Activated CD8-positive, alpha-beta memory T cell treated with anti-CD3 and anti-CD28 coated beads for 36 hours (primary cell): ENCODE measurements around the gene MGMT. TPM values are rescaled to one million over a fixed set of nuclear protein-coding genes. Genes with fewer than 3 reads are reported as not detected.
"Not testable (repeated sequence)": the region's sequence is repeated elsewhere in the genome, so short reads cannot be mapped to it uniquely, and the experiment has no call there.

ENCODE experiments used
- CTCF ChIA-PET: fragments of 350-600 bp; sonication (Branson Sonifier 250); formaldehyde crosslinking; loops from one replicate; lab custom pipeline; 2021; ENCODE audit warnings: antibody characterized with exemption; lab: Charles Lee
- POLR2A ChIA-PET: fragments of 350-600 bp; sonication (Branson Sonifier 250); formaldehyde crosslinking; loops from one replicate; lab custom pipeline; 2021; ENCODE audit warnings: antibody characterized with exemption; lab: Charles Lee
- total RNA-seq, 2 experiments: library from RNA; stranded (reverse); gene quantifications; one replicate each; pipeline ENCODE4 v1.2.3, GENCODE V29; 2021

The MGMT gene
- 10 to 100 TPM; 21.0 to 22.0 TPM for total RNA-seq

DNA sequence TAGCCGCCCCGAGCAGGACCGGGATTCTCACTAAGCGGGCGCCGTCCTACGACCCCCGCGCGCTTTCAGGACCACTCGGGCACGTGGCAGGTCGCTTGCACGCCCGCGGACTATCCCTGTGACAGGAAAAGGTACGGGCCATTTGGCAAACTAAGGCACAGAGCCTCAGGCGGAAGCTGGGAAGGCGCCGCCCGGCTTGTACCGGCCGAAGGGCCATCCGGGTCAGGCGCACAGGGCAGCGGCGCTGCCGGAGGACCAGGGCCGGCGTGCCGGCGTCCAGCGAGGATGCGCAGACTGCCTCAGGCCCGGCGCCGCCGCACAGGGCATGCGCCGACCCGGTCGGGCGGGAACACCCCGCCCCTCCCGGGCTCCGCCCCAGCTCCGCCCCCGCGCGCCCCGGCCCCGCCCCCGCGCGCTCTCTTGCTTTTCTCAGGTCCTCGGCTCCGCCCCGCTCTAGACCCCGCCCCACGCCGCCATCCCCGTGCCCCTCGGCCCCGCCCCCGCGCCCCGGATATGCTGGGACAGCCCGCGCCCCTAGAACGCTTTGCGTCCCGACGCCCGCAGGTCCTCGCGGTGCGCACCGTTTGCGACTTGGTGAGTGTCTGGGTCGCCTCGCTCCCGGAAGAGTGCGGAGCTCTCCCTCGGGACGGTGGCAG lies at the start of gene MGMT:
Gene MGMT, plus strand, starts transcription at position 539 of the 656 bp plus-strand sequence.
- POLR2A ChIA-PET: interaction anchor here (0.8 to 1.5 kb wide), 2 partner anchors 644 to 669 kb away, joined by 3 to 4 read pairs; partner anchors contain the start of genes C10orf143 and GLRX3
- CTCF ChIA-PET: interaction anchor here (0.6 to 1.2 kb wide), 2 partner anchors 158 to 504 kb away, joined by 3 read pairs; no protein-coding TSS in a partner anchor

DNA sequence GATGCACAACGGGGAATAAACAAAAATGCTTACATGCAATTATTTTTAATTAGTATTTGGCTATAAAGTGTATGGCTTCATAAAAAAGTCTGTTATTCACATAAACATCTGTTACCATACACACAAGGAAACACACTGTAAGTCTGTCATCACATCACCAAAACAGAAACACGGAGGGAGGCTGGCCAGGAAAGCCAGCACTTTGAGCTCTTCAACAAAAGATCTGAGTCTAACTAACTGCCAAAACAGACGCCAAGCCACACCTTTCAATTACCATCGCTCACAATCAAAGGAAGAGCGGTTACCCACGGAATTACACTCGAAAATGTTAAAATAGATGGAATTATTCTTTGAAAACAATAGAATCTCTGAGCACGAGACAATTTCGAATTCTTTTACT lies 49.2 kb upstream of the MGMT start:
- CTCF ChIA-PET: no interaction called here
- POLR2A ChIA-PET: no interaction called here

DNA sequence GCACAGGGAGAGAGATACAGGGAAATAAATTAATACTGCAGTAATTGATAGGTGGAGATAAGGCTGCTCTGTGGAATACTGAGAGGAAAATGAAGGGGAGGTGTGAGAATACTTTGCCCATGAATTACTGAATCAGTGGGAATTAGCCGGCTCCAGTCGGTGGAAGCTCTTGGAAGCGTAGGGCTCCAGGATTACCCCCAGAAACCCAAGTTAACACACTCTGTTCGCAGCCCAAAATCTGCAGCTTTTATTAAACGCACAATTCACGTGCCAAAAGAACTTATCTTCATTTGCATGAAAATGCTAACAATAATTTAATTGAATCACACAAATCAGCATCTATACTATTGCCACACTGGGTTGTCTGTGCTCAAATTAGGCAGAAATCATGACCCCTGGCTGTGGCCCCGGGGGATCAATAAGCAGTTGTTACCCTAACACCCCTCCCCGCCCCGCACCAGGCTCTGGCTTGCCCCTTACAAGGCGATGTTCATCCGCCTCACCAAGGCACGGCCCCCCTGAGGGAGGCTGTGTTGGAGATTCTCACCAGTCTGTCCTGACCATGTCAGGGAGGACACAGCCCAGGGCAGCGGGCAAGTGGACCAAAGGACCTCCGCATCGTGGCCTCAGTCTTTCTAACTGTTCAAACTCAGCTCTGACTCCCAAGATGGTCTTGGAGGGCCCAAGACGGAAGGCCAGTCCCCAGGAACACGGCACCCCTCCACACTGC lies 48.4 kb upstream of the MGMT start:
- POLR2A ChIA-PET: no interaction called here
- CTCF ChIA-PET: no interaction called here

DNA sequence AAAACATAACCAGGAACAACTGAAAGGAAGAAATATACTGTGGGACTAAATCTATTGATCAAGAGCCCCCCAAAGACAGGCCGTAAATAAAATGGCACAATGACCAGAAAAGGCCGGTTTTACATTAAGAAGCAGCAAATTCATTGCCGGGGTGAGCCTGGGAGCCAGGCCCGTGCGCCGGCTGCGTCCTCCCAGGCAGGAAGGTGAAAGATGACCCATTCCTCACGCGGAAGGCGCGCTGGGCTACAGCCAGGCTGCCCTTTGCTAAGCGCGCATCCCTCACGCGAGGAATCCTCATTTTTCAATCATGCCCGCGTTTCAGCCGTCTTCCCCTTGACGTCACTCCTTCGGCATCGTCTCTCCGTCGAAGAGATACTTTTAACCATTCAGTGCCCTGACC lies 47.6 kb upstream of the MGMT start:
- ChIA-PET CTCF (no interaction called here), POLR2A (no interaction called here)

DNA sequence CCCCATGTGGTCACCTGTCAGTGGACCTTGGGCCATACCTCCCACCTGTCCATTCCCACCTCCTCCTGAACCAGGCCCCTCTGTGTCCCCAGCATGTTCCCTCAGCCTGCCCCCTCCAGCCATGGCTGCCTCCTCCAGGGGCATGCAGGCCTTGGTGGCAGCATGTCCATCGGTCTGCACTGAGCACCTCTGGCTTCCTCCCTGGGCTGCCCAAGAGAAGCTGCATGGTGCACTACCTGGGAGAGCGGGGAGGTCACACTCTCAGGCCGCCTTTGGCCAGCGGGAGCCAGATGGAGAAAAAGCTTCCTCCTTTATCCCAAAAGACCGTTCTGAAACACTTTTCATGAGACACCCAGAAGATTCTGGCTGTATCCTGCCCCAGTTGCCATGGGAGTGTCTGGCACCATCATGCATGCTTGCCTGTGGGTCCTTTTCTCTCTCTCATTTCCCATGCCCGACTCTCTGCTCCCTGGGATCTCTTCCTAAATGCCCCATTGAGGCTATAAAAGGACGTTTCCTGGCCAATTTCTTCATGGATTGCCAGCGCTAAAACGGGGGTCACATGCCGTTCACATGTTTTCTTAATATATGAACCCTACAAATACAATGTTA lies 45.5 kb upstream of the MGMT start:
- CTCF ChIA-PET: no interaction called here
- POLR2A ChIA-PET: no interaction called here

DNA sequence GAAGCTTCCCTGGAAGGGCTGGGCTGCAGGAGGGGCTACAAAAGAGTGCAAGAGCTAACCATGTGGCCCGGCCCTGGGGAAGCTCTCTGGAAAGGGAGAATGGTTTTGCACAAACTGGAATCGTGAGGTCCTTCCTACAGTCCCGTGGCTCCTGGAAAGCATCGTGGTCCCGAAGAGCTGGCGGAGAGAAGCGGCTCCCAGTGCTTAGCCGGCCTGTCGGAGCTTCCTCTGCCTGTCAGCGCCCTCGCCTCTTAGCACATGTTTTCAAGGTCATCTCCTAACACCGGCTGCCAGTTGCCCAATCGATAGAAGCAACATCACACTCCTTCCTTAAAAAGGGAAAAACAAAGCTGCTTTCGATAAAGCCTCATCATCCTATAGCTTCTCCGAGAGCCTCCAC lies 42.1 kb upstream of the MGMT start:
- ChIA-PET POLR2A (no interaction called here), CTCF (no interaction called here)

DNA sequence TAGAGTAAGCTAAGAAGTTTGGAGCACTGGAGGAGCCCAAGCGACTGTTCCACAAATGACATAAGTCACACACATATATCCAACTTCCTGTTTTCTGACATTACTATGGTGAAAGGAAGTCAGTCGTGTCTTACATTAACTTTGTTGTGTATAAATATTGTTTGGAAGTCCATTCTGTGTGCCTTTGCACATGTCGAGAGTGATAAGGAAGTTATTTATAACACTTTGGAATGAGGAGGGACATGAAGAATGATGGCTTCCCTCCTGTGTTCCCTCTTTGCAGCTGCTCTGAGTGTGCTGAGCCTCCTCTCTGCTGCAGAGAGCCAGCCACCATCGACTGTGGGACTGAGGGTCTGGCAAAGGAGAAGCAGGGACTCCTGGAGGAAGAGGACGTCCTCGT lies 40.4 kb upstream of the MGMT start:
- POLR2A ChIA-PET: no interaction called here
- CTCF ChIA-PET: no interaction called here

DNA sequence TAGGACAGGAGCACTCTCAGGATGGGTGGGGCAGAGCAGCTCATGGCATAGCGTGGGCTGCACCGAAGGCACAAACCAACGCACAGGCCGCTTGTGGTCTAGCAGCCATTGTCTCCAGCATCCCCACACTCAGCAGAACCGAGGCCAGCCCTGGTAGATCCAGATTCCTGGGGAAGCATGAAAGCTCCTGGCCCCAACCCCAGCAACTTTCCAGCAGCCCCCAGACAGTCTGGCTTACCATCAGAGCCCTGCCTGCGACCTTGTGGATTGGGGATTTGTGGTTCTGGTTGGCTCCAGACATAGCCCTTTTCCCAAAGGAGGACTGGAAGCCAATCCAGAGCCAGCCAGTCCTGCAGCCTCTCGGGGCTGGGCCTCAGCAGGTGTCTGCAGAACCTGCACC lies 33.8 kb upstream of the MGMT start:
- ChIA-PET POLR2A (no interaction called here), CTCF (no interaction called here)

DNA sequence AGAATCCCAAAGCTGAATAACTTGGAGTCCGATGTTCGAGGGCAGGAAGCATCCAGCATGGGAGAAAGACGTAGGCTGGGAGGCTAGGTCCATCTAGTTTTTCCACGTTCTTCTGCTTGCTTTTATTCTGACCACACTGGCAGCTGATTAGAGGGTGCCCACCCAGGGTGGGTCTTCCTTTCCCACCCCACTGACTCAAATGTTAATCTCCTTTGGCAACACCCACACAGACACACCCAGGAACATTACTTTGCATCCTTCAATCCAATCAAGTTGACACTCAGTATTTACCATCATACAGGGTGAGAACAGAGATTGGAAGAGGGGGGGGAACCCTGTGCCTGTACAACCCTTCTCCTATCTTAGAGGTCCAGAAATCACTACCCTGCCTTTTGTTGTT lies 31.3 kb upstream of the MGMT start:
- POLR2A ChIA-PET, CTCF ChIA-PET: not testable (repeated sequence)

DNA sequence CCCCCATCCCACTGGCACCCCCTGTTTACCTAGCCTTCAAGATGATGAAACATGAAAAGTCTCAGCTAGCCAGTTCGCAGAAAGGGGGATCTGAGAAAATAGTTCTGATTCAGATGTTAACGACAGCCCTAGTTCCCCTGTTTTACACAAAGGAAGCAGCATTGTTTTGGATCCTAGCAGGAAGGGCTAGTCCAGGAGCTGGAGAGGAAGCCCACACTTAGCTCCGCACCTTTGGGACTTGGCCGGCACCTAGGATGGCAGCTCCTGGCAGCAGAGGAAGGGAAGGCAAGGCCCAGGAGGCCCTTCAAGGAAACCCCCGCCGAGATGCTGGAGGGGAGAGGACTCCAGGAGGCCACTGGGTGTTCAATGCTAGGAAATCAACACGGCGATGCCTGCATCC lies 29.0 kb upstream of the MGMT start:
- ChIA-PET POLR2A (no interaction called here), CTCF (no interaction called here)

DNA sequence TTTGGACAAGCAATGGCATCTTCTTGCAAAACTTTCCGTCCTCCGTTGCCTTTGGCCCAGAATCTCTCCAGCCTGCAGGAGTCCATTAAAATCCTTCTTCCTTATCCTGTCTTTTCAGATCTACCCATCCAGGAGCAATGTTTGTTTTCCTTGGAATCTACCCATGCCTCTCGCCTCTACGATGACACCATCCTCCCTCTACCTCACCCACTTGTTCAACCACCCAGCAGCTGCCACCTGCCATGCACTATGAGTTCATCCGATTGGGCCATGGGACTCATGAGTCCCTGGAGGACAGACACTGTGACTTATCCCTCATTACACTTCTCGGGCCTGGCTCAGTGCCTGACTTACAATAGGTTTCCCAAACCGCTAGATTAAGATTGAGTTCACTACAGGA lies 26.8 kb upstream of the MGMT start:
- CTCF ChIA-PET: no interaction called here
- POLR2A ChIA-PET: no interaction called here

DNA sequence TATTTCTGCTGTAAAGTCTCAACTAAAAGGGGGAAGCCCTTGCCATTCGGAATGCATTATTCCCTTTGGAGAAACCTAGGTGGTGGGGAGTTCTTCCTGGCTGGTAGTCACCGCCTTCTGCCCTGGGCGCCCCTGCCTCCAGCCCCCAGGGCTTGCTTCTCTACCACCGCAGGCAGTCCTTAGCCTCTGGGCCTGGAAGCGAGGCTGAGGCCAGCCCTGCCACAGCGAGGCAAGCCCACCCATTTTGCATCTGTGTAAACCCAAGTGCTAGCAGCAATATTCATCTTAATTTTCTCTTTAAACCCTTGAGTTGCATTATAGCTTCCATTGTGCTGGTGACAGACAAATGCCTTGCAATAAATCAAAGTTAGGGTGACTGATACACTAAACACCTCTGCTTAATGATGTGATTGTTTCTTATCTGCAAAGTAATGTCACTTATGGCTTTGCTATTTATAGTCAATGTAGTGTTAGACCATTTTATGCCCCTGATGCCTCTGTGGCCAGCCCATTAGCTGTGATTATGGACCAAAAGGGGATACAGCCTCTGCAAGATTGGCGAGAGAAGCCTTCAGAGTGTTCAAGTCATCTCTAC lies 26.2 kb upstream of the MGMT start:
- CTCF ChIA-PET: no interaction called here
- POLR2A ChIA-PET: no interaction called here

DNA sequence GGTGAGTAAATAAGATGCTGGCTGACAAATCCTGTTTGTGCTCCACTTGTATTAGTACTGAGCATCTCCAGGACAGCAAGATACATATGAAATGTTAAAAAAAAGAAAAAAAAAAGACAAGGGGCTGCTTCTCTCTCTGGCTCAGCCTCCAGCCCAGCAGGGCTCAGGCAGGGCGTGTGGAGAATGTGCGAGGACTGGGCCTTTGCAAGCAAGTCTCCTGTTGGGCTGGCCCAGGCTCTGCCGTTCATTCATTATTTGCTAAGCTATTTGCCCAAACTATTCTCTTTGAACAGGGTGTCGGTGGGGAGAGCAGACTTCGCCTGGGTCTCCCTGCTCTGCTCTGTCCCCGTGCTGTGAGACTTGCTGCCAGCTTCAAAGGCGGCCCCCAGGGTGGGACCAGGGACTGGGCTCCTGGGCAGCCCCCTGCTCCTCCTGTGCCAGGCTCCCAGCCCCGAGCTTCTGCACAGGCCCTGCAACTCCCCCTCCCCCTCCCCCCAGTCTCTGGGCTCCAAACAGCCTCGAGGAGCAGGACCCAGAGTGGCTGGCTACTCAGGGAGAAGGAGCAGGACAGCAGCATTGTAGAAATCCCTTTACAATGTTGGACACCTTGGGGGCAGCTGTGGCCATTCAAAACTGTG lies 25.6 kb upstream of the MGMT start:
- CTCF ChIA-PET: no interaction called here

DNA sequence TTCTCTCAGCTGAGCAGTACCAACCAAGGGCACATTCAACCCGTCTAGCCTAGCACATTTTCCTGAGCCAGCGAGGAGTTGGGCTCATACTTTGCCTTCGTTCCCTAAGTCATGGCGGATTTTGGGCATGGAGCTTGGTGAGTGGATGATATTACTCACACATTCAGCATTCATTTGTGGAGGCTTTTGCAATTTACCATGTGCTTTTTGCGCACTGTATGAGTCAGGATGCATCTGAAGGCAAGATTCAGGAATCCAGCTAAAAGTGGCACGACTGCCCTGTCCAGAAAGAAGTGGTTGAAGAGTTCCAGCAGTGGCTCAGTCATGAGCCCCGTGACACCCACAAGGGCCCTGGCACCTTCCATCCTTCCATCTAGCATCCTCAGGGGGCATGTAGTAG lies 24.2 kb upstream of the MGMT start:
- POLR2A ChIA-PET: no interaction called here
- CTCF ChIA-PET: no interaction called here

More for the DNA sequence above, 25.6 kb upstream of the MGMT start:
- POLR2A ChIA-PET: no interaction called here

DNA sequence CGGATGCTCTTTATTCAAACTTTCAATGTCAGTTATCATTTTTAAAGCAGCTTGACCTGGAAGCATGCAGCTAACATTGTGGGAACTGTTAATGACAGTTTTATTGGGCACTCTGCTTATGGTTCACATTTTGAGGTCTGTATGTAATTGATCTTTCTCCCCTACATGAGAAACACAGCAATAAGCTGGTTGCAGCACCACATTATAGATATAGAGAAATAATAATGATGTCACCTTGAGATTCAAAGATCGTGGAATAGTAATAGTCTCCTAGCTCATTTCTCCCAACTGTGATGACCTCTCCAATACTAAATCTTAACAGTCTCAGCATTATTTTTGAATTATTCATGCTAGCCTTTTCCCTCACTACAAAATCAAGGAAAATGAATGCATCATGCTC lies 22.7 kb upstream of the MGMT start:
- ChIA-PET CTCF (interaction anchor here (0.6 kb wide), 1 partner anchor 44 kb away, joined by 3 read pairs; no protein-coding TSS in a partner anchor), POLR2A (no interaction called here)

DNA sequence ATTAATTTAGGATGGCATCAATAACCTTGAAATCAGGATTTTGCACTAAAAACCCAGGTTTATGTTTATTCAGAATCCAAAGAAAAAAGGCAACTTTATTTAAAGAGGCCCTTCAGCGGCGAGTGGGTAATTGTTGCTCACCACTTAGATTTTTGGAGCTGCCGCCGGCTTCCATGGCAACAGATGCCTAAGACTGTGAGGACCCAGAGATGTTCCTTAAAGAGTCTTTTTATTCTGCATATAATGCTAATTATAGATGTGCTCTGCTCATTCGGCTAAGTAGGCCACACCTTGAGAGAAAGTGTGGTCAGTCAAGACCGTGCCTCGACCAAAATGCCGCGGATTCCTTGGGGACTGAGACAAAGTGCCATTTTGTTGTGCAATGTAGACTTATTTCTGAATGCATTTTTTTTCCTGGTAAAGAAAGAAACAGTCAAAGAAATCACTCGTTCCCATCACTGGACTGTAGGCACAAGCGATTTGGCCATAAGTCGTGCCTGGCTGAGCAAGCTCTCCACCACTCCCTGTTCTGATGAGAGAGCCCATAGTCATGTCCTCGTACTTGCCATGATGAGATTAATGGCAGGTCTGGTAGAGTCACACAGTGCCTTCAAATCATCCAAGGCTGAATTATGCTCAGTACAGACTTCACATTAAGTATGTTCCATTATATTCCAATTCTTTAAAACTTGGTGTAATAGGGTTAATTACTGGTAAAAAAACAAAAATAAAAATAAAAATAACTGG lies 21.4 kb upstream of the MGMT start:
- CTCF ChIA-PET: no interaction called here
- POLR2A ChIA-PET: no interaction called here

DNA sequence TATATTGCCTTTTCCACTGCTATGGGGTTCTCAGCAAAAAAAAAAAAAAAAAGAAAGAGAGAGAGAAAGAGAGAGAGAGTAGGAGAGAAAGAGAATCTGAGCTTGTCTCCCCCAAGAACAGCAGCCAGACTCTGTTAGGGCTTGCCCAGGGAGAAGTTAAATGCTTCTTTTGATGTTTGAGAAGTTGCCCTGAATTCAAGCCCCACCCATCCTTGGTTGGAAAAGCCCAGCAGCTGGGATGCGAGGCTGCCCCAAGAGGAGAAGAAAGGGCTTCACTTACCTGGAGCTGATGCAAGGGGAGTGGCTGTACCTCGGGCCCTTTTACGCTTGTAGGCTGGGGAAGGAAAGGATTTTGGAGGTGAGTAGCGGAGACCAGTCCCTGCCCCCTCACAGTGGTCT lies 20.9 kb upstream of the MGMT start:
- CTCF ChIA-PET: no interaction called here
- POLR2A ChIA-PET: no interaction called here

DNA sequence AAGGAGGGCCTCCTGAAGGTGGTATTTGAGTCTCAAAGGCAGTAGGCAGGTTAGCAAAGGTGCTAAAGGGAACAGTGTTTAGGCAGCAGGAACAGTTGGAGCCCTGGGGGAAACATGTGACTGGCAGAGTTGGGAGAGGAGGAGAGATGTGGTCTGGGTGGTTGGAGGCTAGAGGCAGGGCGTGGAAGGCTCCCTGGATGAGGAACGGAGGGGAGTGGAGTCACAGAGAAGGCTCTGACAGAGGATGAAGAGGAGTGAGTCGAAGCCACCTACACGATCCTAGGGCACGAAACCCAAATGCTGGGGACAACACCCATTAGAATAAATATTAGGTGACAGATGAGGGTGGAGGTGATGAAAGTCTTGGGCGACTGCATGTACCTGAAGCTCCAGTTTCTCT lies 19.6 kb upstream of the MGMT start:
- CTCF ChIA-PET: no interaction called here
- POLR2A ChIA-PET: no interaction called here

DNA sequence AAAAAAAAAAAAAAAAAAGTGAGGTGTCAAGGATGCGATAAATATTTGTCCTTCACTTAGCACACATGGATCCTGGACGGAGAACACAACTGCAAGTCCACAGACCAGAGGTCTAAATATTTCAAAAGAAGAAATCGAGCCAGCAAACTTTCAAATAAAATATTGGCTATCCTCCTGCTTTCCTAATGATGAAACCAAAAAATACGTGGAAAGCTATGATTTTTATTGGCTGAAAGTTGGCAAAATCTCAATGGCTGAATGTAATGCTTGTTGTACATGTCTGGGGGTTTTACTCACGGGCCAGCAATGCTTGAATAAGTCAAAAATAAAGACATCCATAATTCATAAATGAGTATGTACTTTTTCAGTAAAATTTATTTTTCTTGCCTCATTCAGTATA lies 19.0 kb upstream of the MGMT start:
- POLR2A ChIA-PET: no interaction called here
- CTCF ChIA-PET: no interaction called here
